ENCODE results near the gene C1RL. TPM values are rescaled to one million over a fixed set of nuclear protein-coding genes. Genes with fewer than 3 reads are reported as not detected.

The C1RL gene
- total and polyA plus RNA-seq, 10 donors: 19.1 to 126 (median 84.4) TPM

DNA sequence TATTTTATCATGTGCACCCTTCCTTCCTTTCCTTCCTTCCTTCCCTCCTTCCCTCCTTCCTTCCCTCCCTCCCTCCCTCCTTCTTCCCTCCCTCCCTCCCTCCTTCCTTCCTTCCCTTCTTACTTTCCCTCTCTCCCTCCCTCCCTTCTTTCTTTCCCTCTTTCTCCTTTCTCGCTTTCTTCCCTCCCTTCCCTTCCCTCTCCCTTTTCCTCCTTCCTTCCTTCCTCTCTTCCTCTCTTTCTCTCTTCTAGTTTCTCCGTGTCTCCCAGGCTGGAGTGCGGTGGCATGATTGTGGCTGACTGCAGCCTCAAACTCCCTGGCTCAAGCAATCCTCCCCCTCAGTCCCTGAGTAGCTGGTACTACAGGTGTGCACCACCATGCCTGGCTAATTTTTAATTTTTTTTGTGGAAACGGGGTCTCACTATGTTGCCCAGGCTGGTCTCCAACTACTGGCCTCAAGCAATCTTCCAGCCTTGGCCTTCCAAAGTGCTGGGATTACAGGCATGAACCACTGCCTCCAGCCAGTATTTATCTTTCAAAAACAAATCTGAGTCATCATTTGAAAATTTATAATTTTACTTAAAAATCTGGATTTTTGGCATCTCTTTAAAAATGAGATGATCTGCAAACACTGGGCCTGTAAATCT lies 7.8 kb downstream of the C1RL start:
- Histone ChIP-seq H3K4me1 (peaks cover 0 to 56% (median 6%) of the 10 kb centered on the region in 6 donors), H3K9me3 (peaks cover 0 to 9% (median 7%) of the 10 kb centered on the region in 8 donors), H3K27me3 (replicated peaks in 1 of 7) (no peaks in the 10 kb centered on the region), H3K27ac (peak overlapping the region in 3 of 8 donors; percentile 7 to 40 (median 38)), H3K4me3 (no peak overlapping the region), H3K36me3 (peaks cover 0 to 94% (median 28%) of the 10 kb centered on the region in 6 donors)
- WGBS, 5 donors: 86 to 97% (median 94%) methylated on average over 4 of the region's 4 CpGs
- intact Hi-C loops (cut with DNase I; ENCODE audit: low total_unique reads): no loop called here
- TF ChIP-seq POLR2AphosphoS5 (IDR thresholded peaks at IDR 0.05) (no peak), POLR2A (IDR thresholded peaks at IDR 0.05) (no peak)
- TF ChIP-seq, protein P1, sequence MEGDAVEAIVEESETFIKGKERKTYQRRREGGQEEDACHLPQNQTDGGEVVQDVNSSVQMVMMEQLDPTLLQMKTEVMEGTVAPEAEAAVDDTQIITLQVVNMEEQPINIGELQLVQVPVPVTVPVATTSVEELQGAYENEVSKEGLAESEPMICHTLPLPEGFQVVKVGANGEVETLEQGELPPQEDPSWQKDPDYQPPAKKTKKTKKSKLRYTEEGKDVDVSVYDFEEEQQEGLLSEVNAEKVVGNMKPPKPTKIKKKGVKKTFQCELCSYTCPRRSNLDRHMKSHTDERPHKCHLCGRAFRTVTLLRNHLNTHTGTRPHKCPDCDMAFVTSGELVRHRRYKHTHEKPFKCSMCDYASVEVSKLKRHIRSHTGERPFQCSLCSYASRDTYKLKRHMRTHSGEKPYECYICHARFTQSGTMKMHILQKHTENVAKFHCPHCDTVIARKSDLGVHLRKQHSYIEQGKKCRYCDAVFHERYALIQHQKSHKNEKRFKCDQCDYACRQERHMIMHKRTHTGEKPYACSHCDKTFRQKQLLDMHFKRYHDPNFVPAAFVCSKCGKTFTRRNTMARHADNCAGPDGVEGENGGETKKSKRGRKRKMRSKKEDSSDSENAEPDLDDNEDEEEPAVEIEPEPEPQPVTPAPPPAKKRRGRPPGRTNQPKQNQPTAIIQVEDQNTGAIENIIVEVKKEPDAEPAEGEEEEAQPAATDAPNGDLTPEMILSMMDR (IDR thresholded peaks at IDR 0.05 in 8 of 11, conservative IDR thresholded peaks at IDR 0.05 in 3 of 11): no peak
- no peak for DNase-seq

- WGBS, 5 donors: 78 to 94% (median 86%) methylated on average over 4 of the region's 4 CpGs
- H3K36me3 ChIP-seq: peaks cover 0 to 93% (median 26%) of the 10 kb centered on the region in 6 donors
- intact Hi-C loops (cut with DNase I; ENCODE audit: low total_unique reads): no loop called here
Measured at GRCh38 chr12:7100239-7100638, 8.8 kb downstream of the C1RL start.

DNA sequence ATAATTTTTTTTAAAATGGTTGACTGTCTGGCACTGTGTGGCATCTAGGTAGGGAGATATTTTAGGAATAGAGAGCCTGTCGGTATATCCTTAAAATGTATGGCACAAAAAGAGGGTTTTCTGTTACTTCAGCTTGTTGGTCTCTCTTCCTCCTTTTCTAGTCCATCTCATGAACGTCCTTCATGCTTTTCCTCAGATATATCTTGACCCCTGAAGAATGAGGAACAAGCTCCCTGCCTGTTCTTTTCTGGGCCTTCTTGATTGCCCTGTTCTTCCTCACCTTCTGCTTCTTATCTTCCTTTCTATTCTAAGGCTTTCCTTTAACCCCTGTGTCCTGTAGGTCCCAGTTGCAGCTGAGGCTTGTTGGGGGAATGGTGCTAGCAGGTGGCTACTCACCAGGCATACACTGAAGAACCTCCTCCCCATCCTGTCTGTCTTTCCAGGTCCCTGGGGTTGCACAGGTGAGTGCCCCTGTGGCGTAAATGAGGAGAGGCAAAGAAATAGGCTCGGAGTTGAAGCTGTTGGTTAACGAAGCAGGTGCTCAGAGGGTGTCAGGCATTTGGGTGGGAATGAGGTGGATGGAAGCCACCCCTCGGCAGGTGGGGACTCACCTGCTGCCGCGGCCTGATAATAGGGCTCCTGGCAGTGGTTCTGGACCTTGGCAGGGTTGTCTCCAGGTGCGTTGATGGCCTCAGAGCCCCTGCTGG lies 9.6 kb downstream of the C1RL start:
- intact Hi-C loops (cut with DNase I; ENCODE audit: low total_unique reads): loop anchor here (10.0 kb wide), 1 partner anchor 85 kb away; the partner anchor contains the start of gene LPCAT3
- peaks cover 0 to 51% (median 7%) of the 10 kb centered on the region in 6 donors for H3K4me1 ChIP-seq
- H3K36me3 ChIP-seq: peaks cover 0 to 85% (median 24%) of the 10 kb centered on the region in 6 donors
- no peak for DNase-seq
- H3K27me3 ChIP-seq (replicated peaks in 1 of 7): no peaks in the 10 kb centered on the region
- no peak overlapping the region for H3K4me3 ChIP-seq
- no peak overlapping the region for H3K27ac ChIP-seq
- TF ChIP-seq, protein P1 (IDR thresholded peaks at IDR 0.05 in 8 of 11, conservative IDR thresholded peaks at IDR 0.05 in 3 of 11): no peak
- TF ChIP-seq POLR2A (IDR thresholded peaks at IDR 0.05): no peak
- TF ChIP-seq POLR2AphosphoS5 (IDR thresholded peaks at IDR 0.05): no peak
- 76 to 88% (median 84%) methylated on average over 9 of the region's 9 CpGs for WGBS, 5 donors
- H3K9me3 ChIP-seq: no peaks in the 10 kb centered on the region

More at GRCh38 chr12:7100239-7100638, 8.8 kb downstream of the C1RL start:
- H3K9me3 ChIP-seq: peaks cover 0 to under 1% (median 0%) of the 10 kb centered on the region in 8 donors
- DNase-seq: no peak
- TF ChIP-seq, protein P1 (IDR thresholded peaks at IDR 0.05 in 8 of 11, conservative IDR thresholded peaks at IDR 0.05 in 3 of 11): no peak
- no peak for TF ChIP-seq POLR2A (IDR thresholded peaks at IDR 0.05)
- TF ChIP-seq POLR2AphosphoS5 (IDR thresholded peaks at IDR 0.05): no peak
- no peak overlapping the region for H3K4me3 ChIP-seq
- no peaks in the 10 kb centered on the region for H3K27me3 ChIP-seq (replicated peaks in 1 of 7)
- H3K4me1 ChIP-seq: peaks cover 0 to 56% (median 7%) of the 10 kb centered on the region in 6 donors
- H3K27ac ChIP-seq: no peak overlapping the region

GRCh38 chr12:7096979-7097378 lies 12.0 kb downstream of the C1RL start:
- Histone ChIP-seq H3K27me3 (replicated peaks in 1 of 7) (no peaks in the 10 kb centered on the region), H3K9me3 (no peaks in the 10 kb centered on the region), H3K4me1 (peaks cover 0 to 50% (median 19%) of the 10 kb centered on the region in 6 donors), H3K36me3 (peaks cover 0 to 60% (median 16%) of the 10 kb centered on the region in 6 donors), H3K4me3 (no peak overlapping the region), H3K27ac (no peak overlapping the region)
- WGBS, 5 donors: 83 to 93% (median 85%) methylated on average over 17 to 19 of the region's 19 CpGs
- intact Hi-C loops (cut with DNase I; ENCODE audit: low total_unique reads): loop anchor here (10.0 kb wide), 1 partner anchor 82 kb away; the partner anchor contains the start of gene LPCAT3
- TF ChIP-seq, protein P1 (IDR thresholded peaks at IDR 0.05 in 8 of 11, conservative IDR thresholded peaks at IDR 0.05 in 3 of 11): no peak
- TF ChIP-seq POLR2AphosphoS5 (IDR thresholded peaks at IDR 0.05): peak in 2 of 3 donors; percentile 1 to 27
- no peak for DNase-seq

Measured in spleen (tissue), 11 donors.